Kidney (tissue), 14 donors: ENCODE results near the gene SH3RF3. TPM values are rescaled to one million over a fixed set of nuclear protein-coding genes. Genes with fewer than 3 reads are reported as not detected.
"Not testable (repeated sequence)": the region's sequence is repeated elsewhere in the genome, so short reads cannot be mapped to it uniquely, and the experiment has no call there.

Experiments
- DNase-seq, 5 donors: peaks; one replicate each; pipeline ENCODE4 v3.0.0-alpha.2; 2013 to 2020
- FAIRE-seq: peaks from 2 replicates; lab custom pipeline; 2012; peaks lifted over from hg19 to GRCh38; lab: Jason Lieb, UNC
- H3K27ac ChIP-seq, 2 donors: one replicate each; pipeline ENCODE4 v1.7.0; 2013; ENCODE audit warnings: low read depth in 2 of 2, low read length in 2 of 2, inconsistent platforms in 1 of 2
- H3K27me3 ChIP-seq: one replicate; pipeline ENCODE4 v1.7.1; 2013; ENCODE audit warnings: low read length, inconsistent platforms; ENCODE audit not compliant: control insufficient read depth, insufficient read depth
- H3K36me3 ChIP-seq, 3 donors: one replicate each; pipeline versions ENCODE4 v1.7.0 to v1.7.1; 2013; ENCODE audit warnings: low read length in 3 of 3, control low read depth in 1 of 3, inconsistent platforms in 1 of 3; ENCODE audit not compliant: insufficient read depth in 3 of 3, control insufficient read depth in 2 of 3
- H3K4me1 ChIP-seq, 3 donors: one replicate each; pipeline versions ENCODE4 v1.7.0 to v1.7.1; 2013; ENCODE audit warnings: low read length in 3 of 3, inconsistent platforms in 1 of 3, low read depth in 1 of 3; ENCODE audit not compliant: control insufficient read depth in 2 of 3, insufficient read depth in 2 of 3
- H3K4me3 ChIP-seq, 3 donors: one replicate each; pipeline versions ENCODE4 v1.7.0 to v1.8.1; 2013; ENCODE audit warnings: low read length in 3 of 3, control low read depth in 1 of 3, inconsistent platforms in 1 of 3
- H3K9ac ChIP-seq, 3 donors: one replicate each; pipeline versions ENCODE4 v1.7.0 to v1.7.1; 2013; ENCODE audit warnings: low read length in 3 of 3, control low read depth in 1 of 3, inconsistent platforms in 1 of 3
- H3K9me3 ChIP-seq, 3 donors: one replicate each; pipeline versions ENCODE4 v1.7.0 to v1.7.1; 2013; ENCODE audit warnings: low read length in 3 of 3, control low read depth in 1 of 3, inconsistent platforms in 1 of 3; ENCODE audit not compliant: control insufficient read depth in 2 of 3, insufficient read depth in 1 of 3
- CTCF ChIP-seq: IDR thresholded peaks from 3 replicates; pipeline ENCODE4 v1.5.1; 2012; ENCODE audit warnings: mild to moderate bottlenecking, moderate library complexity, borderline replicate concordance; ENCODE audit not compliant: insufficient read depth; ENCODE audit errors: extremely low read depth
- intact Hi-C: fragments of 100-400 bp; cut with DNase I; formaldehyde crosslinking; loops from one replicate; pipeline ENCODE4 v1.11.1; 2022
- polyA plus RNA-seq: library from polyadenylated mRNA; stranded (reverse); fragments of 350-450 nt; fragmentation: Illumina TruSeq; extraction: RNeasy Lipid Tissue Mini Kit (QIAGEN cat#74804); gene quantifications from one replicate; pipeline ENCODE4 v1.2.3, GENCODE V29; 2014; ENCODE audit warnings: low read depth, low replicate concordance; ENCODE audit not compliant: insufficient read depth
- total RNA-seq: library from RNA; stranded (reverse); fragmentation: NEBNext Ultra II Directional; extraction: Animal tissue kit (Norgen Biotek cat#: 25700); gene quantifications from one replicate; pipeline ENCODE4 v1.2.1, GENCODE V29; 2021
- donor health status: control.
- donor health status: control.
- donor health status: control.
- donor health status: control.
- donor health status: control.
- donor health status: DM: yes; HTN: yes; CAD: no.
- donor health status: Normal renal cell carcinoma (clear cell type).

Gene SH3RF3
- total and polyA plus RNA-seq, 2 donors from 2014 or later: 1.7 to 10.7 TPM

GRCh38 chr2:109117780-109118179 is 11.2 kb upstream of the SH3RF3 start:
- H3K9me3 ChIP-seq: no peaks in the 10 kb centered on the region
- no peaks in the 10 kb centered on the region for H3K27me3 ChIP-seq
- H3K4me1 ChIP-seq: no peaks in the 10 kb centered on the region
- no peak overlapping the region for H3K4me3 ChIP-seq
- TF ChIP-seq CTCF: no peak
- no peaks in the 10 kb centered on the region for H3K36me3 ChIP-seq
- no peak overlapping the region for H3K27ac ChIP-seq
- intact Hi-C loops: no loop called here
- DNase-seq (no peak), FAIRE-seq (no peak)
- H3K9ac ChIP-seq: no peak overlapping the region

GRCh38 chr2:109118321-109118720 is 10.7 kb upstream of the SH3RF3 start:
- H3K9ac ChIP-seq: no peak overlapping the region
- intact Hi-C loops: no loop called here
- FAIRE-seq: no peak
- no peaks in the 10 kb centered on the region for H3K36me3 ChIP-seq
- no peak for DNase-seq
- TF ChIP-seq CTCF: no peak
- H3K9me3 ChIP-seq: no peaks in the 10 kb centered on the region
- H3K4me1 ChIP-seq: no peaks in the 10 kb centered on the region
- H3K27me3 ChIP-seq: no peaks in the 10 kb centered on the region
- H3K4me3 ChIP-seq: no peak overlapping the region
- H3K27ac ChIP-seq: no peak overlapping the region

GRCh38 chr2:109120166-109120565 is 8.8 kb upstream of the SH3RF3 start:
- Histone ChIP-seq H3K9ac (no peak overlapping the region), H3K9me3 (no peaks in the 10 kb centered on the region), H3K36me3 (no peaks in the 10 kb centered on the region), H3K27me3 (no peaks in the 10 kb centered on the region), H3K4me3 (no peak overlapping the region), H3K4me1 (no peaks in the 10 kb centered on the region), H3K27ac (no peak overlapping the region)
- intact Hi-C loops: no loop called here
- FAIRE-seq: no peak
- no peak for TF ChIP-seq CTCF
- DNase-seq: no peak

- H3K9me3 ChIP-seq, H3K4me3 ChIP-seq, H3K4me1 ChIP-seq, DNase-seq, H3K27ac ChIP-seq, H3K27me3 ChIP-seq, FAIRE-seq, H3K36me3 ChIP-seq, intact Hi-C loops, H3K9ac ChIP-seq: not testable (repeated sequence)
Observed at GRCh38 chr2:109120686-109121085, 8.3 kb upstream of the SH3RF3 start.
